ENCODE data around the gene ING5. TPM values are rescaled to one million over a fixed set of nuclear protein-coding genes. Genes with fewer than 3 reads are reported as not detected.
"Not testable (repeated sequence)": the region's sequence is repeated elsewhere in the genome, so short reads cannot be mapped to it uniquely, and the experiment has no call there.

Gene ING5
- 18.4 TPM for polyA plus RNA-seq (2013, experiment 1 of 2; ENCODE audit: insufficient read length)
- 19.1 TPM for polyA plus RNA-seq (2013, experiment 2 of 2; ENCODE audit: insufficient read length)

DNA sequence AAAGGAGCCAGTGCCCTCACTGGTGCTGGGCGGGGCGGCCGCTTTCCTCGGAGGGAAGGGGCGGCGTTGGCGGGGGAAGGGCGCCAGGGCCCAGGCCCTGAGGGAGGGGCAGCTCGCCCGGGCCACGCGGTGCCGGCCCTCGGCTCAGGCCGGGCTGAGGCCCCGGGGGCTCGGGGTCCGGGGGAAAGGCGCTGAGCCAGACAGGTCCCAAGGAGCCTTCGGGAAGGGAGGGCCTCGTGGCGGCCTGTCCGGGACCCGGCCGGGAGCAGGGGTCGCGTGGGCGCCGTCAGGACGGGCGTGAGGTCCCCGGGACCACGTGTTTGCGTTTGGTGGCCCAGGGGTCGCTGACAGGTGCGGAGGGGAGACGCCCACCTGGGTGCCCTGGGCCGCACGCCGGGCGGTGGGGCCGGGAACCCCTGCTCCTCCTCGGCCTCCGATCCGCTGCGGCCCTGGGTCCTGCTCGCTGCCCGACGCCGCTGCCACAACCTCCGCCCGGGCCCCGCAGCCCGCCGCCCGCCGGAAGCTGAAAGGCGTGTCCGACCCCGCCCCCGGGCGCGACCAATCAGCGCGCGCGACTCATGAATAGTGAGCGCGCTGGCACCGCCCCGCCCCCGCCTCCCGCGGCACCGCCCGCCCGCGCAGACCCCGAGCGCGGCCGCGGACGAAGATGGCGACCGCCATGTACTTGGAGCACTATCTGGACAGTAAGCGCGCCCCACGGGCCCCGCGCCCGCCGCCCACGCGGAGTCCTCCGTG lies at the start of gene ING5:
Gene ING5 (plus strand): TSS at position 641 of the 756 bp plus-strand sequence. CDS start 27 bp downstream, at position 668.
- peak; percentile 94 for DNase-seq

DNA sequence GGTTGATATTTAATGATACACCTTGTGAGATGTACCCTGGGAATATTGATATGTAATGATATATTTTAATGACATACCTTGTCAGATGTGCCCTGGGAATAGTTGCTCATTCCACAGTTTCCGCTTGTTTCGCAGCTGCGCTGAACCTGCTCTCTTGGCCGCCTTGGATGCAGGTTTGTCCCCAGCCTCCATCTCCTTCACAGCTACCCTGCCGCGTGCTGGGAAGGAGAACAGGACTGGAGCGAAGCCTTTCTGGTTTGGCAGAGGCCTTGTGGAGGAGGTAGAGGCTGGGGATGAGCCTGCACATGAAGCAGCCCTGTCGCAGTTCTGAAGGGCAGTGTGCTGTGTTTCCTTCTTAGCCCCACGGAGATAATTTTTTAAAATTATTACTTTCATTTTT lies 49.7 kb upstream of the ING5 start:
- no peak for DNase-seq

DNA sequence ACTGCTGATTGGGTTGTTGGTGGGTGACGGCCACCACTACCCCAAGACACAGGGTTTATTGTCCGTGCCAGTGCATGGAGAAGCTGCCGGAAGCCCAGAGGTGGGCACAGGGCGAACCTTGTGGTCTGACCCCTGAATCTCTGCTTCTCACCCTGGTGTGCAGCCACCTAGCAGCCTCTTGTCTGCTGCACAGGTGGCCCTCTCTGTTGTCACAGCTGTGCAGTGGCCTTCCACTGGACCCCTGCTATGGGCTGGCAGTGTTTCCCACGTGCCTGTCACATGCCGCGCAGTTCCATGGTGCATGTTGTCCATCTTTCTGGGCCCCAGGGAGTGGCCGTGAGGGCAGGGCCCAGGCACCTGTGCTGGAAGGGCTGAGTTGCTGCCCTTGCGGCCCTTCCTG lies 49.1 kb upstream of the ING5 start:
- DNase-seq: no peak

DNA sequence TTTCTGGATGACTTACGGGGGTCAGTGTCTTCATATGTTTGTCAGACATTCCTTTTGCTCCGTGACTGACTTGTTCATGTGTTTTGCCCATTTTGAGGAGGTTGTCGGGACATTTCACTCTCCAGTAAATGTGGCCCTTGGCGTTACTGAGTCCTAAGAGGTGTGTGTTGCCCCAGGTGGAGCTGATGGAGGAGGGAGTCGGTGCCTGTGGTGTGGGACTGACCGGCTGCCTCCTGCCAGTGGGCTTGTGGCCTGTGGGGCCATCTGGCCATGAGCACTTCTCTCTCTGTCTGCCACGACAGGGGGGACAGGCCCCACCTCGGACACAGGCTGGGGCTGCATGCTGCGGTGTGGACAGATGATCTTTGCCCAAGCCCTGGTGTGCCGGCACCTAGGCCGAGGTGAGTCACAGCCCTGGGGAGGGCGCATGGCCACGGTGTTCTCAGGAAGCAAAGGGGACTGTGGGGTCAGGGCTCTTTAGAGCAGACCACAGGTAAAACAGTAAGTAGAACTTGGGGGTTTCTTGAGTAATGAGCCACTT lies 48.6 kb upstream of the ING5 start:
- no peak for DNase-seq

DNA sequence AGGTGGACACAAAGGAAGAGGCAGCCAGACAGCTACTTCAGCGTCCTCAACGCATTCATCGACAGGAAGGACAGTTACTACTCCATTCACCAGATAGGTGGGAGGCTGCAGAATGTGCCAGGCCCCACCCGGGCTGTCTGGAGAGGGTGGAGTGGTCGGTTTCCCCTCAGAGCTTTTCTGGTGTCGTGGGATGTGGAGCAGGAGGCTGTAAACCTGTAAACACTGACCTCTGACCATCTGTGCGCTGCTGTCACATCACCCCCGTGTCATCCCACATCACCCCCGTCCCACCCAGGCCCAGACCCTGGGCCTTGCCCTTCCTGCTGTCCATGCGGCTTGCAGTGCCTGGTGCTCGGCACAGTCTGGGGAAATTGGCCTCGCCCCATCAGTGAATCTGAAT lies 47.3 kb upstream of the ING5 start:
- no peak for DNase-seq

DNA sequence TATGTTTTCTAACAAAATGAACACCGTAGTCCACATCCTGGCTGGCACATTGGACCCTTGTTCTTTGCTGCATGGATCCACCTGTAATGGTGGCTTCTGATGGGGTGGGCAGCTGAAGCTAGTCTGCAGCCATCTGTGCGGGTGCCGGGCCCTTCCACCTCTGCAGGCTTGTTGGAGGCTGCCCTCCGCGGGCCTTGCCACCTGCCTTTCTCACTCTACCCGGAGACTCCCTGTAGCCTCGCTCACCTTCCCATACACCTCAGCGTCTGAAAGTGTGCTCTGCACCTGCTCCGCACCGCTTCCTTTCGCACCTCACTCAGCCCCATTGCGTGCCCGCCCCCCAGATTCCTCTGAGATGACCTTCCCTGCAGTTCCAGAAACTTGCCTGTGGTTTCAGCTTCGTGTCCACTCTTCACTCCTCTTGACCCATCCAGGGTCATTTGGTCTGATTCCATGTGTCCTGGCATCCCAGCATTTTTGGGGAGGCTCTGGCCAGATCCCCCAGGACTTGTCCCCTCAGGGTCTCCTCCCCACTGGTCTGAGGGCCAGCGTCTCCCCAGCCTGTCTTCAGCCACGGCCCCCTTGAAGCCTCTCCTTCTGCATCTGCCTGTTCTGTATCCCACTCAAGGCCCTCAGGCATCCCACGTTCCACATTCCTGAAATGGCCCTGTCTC lies 46.2 kb upstream of the ING5 start:
- DNase-seq: no peak

DNA sequence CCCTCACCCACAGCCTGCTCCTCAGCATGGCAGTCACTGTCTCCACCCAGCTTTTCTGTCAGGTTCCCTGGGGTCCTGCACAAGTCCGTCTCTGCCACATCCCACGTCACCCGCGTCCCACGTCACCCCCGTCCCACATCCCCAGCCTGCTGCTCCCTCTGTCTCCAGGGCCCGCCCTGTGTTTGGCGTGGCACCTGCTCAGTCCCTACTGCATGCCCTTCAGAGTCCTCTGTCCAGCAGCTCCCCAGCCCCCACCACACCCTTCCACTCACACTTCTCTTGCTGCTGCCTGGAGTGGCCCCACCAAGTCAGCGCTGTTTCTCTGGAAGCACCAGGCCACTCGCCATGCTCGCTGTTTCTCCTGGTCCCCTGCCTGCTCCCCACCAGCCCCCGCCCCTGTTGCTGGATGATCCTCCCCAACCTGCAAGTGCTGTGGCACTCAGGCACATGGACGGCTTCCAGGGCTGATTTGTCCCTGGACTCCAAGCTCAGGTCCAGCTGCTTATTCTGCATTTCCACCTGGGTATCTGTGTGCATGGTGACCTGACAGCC lies 45.6 kb upstream of the ING5 start:
- no peak for DNase-seq

DNA sequence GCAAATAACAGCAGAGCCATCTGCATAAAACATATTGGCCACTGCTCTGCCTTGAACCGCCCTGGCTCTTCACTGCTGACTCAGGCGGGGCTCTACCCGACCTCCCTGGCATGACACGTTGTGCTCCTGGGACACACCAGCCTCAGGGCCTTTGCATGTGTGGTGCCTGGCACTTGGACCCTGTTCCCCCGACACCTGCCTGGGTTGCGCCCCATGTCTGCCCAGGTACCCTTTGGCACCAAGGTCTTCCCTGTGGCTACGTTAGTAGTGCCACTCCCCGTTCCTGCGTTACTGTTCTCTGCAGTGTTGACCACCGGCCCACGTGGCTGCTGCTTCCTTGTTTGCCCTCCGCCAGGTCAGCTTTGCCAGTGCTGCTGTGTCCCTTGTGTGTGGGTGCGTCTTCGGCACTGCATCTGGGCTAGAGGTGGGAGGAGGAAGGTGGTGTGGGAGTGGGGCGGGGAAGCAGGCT lies 44.0 kb upstream of the ING5 start:
- DNase-seq: no peak

DNA sequence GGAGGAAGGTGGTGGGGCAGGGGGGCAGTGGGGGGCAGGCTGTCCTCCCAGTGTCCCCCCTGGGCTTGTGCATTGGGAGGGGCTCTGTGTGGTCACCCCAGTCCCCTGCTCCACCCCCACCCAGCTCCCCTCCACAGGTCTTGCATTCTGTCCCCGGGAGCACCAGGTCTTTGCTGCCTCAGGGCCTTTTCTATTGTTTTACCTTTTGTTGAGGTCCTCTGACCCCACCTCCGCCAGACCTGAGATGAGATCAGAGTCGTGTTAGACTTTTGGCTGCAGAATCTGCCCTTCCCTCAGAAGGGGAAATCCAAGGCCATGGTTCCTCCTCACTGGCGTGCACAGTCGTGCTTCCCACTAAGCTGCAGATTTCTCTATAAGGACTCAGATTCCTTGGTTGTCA lies 43.5 kb upstream of the ING5 start:
- no peak for DNase-seq

DNA sequence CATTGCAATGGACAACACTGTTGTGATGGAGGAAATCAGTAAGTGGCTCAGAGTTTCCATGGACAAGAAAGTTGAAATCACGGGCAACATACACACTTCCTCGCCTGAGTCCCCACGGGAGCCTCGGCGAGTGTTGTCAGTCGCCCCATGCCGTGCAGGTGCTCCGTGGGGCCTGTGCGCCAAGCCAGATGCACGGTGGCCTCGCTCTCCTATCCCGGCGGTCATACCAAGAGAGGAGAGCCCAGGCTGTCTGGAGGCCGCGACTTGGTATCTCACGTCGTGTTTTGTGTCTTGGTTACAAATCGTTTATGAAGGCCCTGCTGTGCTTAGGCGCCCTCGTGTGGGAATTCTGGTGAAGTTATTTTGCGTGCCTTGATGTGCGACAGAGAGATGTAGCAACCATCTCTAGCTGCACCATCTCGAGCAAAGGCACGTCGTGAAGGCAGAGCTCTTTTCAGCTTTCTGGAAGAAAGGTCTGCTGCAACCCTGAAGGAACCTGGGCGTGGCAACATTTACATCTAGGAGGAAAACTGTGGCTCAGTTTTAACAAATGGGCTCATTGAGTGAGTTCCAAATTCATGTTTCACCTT lies 42.6 kb upstream of the ING5 start:
- DNase-seq: peak; percentile 61

DNA sequence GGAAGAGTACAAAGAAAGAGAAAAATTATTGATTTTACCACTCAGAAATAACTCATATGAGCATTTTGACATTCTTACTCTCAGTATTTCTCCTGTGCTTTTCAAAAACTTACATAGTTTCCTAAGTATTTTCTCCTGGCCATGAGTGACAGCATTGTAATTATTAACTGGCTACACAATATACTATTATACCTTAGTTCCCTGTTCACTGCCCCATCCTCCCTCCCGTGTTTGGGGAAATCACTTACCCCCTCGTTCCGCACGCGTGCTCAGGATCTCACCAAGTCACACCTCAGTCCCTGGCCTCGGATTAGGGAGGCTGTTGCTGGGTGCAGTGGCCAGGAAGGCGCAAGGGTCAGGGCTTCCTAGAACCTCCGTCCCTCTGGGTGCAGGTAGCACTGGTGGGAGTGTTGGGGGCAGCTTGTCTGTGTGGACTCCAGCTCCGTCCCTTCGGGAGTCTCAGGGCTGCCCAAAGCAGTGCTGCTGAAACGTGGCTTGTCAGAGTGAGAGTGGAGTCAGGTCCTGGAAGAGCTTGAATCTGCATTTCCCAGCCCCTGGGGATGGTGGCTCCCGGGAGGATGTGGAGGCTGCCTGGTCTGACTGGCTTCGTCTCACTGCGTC lies 41.1 kb upstream of the ING5 start:
- DNase-seq: no peak

DNA sequence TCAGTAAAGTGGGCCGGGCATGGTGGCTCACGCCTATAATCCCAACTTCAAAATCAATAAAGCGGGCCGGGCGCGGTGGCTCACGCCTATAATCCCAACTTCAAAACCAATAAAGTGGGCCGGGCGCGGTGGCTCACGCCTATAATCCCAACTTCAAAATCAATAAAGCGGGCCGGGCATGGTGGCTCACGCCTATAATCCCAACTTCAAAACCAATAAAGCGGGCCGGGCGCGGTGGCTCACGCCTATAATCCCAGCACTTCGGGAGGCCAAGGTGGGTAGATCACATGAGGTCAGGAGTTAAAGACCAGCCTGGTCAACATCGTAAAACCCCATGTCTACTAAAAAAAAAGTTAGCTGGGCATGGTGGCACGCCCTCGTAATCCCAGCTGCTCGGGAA lies 39.1 kb upstream of the ING5 start:
- not testable (repeated sequence) for DNase-seq

DNA sequence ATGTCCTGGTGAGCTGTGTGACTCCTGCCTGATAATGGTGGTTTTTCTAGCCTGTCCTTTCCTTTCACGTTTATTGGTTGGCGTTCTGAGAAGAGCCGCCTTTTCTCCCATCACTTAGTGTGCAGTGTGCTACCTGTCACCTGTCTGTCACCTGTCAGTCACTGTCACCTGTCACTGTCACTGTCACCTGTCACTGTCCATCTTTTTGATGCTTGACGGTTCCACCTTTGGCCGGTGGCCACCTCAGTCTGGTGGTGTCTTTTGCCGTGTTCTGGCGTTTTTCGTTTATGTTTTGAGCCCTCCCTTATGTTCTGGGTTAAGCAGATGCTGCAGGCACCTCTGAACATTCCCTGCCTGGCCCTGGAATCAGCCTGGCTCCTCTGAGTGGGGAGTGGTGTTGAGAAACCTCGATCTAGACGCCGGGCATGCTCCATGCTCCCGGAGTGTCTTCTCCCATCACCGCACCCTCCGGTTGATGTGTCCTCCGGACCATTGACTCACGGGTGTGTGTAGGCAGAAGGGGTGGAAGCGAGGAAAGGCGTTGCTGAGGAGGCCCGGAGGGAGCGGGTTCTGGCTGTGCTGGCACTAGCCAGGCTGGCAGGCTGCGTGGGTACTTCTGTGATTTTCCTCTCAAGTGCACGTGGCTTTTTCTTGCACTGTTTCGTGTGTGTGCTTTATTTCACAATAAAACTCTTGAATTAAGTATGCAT lies 36.0 kb upstream of the ING5 start:
- no peak for DNase-seq

DNA sequence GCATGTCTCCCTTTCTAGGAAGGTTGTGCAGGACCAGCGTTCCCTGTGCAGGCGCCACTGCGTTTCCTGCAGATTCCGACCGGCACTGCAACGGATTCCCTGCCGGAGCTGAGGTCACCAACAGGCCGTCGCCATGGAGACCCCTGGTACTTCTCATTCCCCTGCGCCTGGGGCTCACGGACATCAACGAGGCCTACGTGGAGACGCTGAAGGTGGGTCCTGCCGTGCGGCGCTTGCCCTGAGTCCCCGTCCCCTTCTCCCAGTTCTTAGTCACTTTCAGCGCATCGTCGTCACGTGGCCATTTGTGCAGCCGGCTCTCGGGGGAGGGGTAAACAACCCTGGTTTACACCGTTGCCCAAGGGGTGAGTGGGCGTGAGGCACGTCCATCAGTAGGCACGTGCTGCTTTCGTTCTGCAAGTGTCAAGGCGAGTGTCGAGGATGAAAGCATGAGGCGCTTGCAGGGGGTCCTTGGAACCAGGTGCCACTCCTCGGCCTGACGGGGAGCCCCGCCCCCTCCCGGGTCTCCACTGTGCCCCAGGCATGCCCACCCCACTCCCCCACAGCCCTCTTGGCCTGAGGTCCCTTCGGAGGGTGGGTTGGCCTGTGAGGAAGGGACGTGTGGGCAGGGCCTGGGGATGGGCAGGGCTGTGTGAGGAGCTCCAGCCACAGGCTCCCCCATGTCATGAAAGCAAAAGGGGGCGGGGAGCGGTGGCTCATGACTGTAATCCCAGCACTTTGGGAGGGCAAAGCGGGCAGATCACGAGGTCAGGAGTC lies 35.0 kb upstream of the ING5 start:
- DNase-seq: peak; percentile 6

DNA sequence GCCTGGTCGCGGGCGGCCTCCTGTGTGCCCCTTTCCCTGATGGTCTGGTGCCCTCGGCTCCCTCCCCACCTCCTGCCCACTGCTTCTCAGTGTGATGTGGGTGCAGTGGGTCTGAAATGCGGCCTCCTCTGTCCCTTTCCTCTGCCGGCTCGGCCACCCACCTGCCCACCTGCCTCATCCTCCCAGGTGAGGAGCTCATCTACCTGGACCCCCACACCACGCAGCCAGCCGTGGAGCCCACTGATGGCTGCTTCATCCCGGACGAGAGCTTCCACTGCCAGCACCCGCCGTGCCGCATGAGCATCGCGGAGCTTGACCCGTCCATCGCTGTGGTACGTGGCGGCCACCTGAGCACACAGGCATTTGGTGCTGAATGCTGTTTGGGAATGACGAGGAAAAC lies 33.5 kb upstream of the ING5 start:
- DNase-seq: no peak

DNA sequence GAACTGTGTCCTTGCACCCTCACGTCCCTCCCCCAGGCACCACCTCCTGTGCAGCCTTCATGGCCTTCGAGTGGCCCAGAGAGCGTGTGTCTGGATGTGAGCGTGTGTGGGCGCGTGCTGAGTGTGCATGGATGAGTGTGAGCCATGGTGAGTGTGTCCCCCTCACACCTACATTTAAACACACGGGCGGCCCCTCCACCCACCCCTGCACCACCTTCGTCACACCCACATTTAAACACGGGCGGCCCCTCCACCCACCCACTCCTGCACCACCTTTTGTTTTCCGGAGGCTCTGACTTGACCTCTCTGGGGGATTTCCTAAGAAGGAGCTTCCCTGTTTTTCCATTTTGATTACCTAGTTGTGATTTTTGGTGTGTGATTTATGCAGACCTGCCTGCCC lies 33.0 kb upstream of the ING5 start:
- no peak for DNase-seq

DNA sequence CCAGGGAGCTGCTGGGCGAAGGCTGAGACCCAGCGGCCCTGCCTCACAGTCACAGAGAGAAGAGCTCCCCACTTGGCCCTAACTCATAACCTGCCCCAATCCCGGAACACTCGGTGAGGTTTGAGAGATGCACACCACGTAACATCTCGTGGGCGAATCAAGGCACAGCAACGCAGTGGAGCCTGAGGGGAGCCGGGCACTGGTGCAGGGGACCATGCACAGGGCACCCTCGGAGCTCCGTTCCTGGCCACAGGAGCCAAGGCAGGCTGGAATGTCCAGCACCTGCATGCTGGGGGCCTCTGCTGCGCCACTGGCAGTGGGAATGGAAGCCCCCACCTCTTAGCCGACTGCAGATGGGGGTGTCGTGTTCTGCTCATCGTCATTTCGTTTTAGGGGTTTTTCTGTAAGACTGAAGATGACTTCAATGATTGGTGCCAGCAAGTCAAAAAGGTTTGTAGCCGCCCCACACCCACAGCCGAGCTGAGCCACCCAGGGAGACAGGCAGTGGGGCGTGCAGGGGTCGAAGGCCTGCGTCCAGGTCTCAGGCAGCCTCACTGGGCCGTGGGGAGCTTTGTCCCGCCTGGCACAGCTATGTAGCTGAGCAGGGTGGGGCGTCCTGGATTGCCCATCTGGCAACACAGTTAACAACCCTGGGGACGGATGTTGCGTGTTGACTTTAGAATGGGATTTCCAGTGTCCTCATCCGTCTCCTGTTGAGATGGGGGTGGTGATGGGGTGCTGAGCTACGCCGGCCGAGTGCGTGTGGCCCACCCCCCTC lies 31.3 kb upstream of the ING5 start:
- no peak for DNase-seq

DNA sequence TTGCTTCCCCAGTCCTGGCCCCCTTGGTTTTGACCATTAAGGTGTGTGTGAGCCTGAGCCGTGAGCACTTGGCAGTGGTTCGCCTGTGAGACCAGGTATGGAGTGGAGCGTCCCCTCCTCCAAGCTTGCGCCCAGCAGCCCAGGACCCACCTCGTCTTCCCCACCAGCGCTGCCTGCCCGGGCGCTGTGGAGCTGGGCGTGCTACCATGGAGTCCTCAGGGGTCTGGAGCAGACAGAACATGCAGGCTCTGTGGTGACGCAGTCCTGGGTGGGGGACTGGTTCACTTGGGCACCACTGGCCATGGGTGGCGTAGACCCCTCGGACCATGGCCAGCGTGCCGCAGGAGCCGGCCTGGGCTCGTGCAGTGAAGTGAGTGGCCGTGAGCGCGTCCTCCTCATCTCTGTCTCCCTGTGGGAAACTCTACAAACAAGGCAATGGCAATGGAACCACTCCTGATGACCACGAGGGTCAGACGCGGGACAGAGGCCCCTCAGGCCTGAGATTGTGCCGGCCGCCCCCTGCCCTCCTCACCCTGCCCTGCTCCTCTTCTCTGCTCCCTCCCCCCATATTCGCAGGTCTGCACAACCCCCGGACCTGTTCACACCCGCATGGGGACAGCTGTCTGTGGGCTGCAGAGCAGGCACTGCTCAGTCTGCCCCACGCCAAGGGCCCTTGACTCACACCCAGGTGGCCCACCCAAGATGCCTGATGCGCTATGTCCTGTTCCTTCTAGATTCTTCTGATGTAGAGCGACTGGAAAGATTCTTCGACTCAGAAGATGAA lies 30.2 kb upstream of the ING5 start:
- DNase-seq: no peak
